Measurements from ENCODE around the gene TCEANC2.
"Not testable (repeated sequence)": the region's sequence is repeated elsewhere in the genome, so short reads cannot be mapped to it uniquely, and the experiment has no call there.

The TCEANC2 gene

DNA sequence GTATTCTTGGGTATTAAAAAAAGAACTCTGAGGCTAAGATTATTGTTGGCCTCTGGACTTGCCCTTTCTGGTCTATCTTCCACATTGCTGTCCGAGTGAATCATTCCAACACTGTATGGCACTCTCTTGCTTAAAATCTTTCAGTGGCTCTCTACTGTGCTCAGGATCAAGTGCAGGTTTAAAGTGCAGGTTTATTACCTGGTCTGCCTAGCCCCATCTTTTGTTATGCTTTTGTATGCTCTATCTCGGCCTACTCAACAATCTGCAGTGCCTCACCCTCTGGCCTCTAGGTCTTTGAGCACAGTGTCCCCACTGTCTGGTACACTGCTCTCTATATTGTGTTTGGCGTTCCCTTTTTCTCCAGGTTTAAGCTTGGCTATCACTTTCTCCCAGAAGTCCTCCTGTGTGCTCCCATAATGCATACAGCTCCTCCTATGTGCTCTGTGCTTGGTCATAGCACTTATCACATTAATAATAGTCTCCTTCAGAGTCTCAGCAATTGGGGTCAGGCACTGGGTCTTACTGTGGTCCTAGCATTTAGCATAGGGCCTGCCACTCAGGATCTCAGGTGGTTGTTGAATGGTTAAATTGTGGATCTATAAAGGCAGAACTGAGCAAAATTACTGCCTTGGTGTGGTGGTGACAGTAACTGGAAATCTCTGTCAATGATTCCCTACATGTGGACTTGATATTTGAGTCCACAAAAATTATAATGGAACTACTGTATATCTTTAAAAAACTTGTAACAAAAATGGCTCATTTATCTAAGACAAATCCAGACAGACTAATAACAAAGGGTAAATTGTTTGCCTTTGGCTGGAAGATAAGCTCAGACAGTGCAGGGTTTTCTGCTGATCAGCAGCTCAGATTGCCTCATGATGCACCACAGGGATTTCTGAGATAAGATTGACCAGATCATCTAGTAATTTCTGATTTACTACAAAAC is 24.8 kb upstream of the TCEANC2 start:
- DNase-seq, result no peak

DNA sequence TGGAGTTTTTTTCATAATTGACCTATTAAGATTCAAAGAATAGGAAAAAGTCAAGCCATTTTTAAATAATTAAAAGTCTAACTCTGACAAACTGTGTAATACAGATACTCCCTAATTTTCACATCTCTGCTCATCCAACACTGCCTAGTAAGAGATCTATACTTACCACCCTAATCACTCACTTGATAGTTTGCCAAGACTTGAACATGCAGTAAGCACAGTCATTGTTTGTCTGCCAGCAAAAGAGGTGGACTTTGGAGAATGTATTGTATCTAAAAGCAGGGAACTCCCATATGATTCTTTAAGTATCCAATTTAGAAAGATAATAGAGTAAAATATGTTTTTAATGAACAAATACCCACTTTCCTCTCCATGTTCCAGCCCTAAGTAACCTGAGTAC is 15.9 kb upstream of the TCEANC2 start:
- no peak for DNase-seq

DNA sequence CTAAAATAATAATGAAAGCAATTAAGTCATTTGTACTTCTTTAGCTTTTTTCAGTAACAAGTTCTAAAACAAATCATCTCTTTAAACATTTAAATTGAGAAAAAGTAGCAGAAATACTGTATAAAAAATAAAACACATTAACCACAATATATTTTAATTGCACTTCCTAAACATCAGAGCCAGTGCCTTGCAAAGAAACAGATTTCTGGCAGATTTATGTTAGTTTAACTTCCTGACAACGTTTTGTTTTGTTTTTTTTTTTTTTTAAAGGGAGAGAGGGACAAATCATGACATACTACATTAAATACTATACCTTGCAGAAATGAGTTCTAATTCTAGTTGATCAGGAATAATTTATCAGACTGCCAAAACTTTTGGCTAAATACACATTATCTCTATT is 11.6 kb upstream of the TCEANC2 start:
- no peak for DNase-seq

DNA sequence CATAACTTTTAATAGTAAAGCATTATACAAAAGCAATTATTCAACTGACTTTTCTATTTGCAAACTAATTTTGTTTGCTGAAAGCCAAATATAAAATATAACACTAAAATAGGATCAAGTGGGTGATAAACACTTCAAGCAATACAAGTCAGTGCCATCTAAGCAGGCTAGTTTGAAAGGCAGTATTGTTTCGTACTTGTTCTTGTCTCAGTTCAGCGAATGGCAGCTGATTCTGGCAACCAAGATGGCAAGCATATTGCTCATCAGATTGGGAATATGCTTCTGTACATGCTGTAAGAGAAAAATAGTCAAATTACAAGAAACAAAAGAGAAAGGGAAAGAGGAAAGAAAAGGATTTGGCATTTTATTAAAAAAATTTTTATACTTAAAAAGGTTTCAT is 7.9 kb upstream of the TCEANC2 start:
- no peak for DNase-seq

DNA sequence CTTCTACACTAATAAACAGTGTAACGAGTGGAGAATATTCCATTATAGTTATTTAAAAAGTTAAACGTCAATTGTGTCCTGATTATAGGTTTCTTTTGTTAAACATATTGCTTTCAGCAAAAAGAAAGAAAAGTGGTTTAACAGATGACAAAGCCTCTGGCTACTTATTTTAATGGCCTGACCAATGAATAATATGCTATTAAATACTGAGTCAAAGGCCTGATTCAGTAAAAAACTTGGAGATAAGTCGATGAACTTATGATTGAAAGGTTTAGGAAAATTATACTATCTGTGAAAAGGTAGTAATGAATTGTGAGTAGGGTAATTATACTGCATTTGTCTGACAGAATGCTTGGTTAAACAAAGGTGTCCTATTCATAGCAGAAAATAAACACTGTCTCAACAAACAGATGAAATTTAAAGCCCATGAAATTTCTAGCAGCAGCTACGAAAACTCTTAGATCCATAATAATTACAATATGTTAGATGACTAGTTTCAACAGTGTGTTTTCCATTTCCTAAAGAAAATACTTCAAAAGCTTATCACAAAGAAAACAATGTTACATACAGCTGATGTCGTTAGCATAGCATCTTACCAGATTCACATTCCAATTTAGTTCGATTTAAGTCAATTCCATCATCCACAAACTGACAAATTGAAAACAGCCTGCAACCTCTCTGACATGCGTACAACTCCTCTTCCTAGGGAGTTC is 6.6 kb upstream of the TCEANC2 start:
- no peak for DNase-seq

DNA sequence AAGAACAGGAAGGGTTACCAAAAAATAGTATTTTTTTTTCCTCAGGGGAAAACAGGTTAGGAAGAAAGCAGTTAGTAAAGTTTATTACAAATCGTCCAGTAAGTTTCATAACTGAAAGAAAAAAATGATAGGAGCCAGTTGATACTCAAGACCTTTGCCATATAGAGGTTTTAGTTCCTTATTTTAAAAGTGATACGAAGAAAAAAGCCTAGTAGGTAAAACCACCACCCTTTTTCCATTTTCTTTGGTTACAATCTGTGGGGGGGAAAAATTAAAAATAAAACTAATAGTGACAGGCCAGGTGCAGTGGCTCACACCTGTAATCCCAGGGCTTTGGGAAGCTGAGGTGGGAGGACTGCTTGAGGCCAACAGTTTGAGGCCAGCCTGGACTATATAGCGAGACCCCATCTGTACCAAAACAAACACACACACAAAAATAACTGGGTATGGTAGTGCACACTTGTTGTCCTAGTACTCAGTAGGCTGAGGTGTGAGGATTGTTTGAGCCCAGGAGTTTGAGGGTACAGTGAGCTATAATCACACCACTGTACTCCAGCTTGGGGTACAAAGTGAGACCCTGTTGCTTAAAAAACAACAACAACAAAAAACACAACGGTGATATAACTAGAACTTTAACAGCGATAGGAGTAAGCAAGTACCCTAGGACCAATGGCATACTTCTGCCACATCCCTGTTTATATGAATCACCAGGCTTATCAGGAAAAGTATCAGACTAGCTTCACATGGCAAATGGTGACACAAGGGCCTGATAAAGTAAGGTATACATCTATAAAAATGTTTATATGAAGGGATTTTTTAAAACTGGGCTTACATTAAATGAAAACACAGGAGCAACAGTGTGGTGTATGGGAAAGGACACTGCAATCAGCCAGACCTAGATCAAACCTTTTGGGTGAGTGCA is 5.8 kb upstream of the TCEANC2 start:
- no peak for DNase-seq

DNA sequence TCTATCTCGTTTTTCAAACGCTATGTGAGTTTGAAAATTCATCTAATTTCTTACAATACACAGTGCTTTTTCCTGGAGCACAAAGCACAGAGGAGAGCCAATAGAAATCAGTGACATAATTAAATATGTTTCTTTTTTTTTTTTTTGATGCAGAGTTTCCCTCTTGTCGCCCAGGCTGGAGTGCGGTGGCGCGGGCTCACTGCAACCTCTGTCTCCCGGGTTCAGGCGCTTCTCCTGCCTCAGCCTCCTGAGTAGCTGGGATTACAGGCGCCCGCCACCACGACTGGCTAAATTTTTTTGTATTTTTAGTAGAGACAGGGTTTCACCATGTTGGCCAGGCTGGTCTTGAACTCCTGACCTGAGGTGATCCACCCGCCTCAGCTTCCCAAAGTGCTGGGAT is 3.0 kb upstream of the TCEANC2 start:
- not testable (repeated sequence) for DNase-seq

DNA sequence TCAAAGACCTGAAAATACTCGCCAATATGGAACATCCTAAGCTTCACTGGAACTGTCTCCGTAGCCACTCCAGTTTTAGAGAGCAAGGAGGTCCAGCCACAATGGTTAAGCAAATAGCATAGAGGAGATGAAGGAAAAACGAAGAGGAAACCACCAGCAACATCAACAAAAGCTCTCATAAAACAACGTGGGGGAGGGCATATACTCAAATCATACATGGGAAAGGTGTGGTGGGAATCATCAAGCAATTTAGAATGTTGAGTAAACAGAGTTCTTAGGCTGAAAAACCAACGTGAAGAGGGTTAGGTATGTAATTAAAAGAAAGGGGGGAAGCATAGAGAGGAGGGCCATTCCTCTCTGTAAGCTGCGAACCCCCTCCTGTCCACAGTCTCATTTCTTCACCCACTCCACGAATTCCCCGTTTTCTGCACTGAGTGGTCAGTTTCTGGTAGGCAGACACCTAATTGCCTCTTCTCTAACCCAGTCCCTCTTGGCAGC is 1.4 kb upstream of the TCEANC2 start:
- peak in 1 of 2 experiments; percentile 2 for DNase-seq

DNA sequence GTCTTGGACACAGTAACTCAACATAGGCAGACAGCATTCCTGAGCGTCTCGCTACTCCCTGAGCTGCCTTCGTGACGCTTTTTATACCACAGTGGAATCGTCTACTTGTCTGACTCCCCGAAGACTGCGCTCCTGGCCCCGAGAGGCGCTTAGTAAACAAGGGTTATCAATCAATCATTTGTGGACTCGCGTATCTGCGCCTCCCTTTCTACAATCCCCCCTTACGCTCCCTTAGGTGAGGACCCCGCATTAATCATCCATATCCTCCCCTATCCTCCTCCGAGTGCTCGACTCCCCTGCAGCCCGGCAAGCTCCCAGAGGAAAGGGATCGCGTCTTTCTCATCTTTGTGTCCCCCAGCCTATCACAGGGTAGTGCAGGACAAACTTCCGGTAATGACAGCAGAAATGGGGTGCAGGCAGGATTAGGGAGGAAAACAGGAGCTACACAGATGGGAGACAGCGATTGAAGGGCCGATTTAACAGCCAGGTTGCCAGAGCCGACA is 926 bp upstream of the TCEANC2 start:
- peak; percentile 3 to 49 for DNase-seq

DNA sequence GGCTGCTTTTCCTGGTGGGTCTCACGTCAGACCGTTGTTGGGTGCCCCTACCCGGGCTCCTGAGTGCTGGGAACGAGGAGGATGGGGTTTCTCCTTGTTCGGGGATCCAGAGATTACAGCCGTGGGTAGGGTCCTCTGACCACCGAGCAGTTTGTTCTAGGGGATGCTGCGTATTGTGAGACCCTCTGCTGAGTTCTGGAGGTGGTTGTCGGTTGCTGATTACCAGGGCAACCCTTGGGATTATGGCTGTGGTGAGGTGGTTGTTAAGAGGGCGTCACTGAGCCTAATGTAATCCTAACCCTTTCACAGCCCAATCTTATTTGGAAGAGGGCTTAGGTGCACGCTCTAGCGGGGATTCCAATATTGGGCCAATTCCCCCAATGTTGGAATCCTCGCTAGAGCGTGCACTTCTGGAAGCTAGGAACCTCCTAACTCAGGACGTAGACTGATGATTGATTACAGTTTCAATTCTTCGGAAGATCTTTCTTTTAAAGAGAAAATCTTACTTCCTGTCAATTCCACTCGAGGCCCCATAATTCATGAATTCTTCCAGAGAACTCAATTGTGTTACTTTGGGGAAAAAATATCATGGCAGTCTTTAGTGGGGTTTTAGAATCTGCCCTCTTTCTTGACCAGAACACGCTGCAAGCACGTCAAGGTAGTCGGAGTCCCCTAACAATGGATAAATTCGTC is 483 bp downstream of the TCEANC2 start:
- DNase-seq, result peak; percentile 41 to 65

DNA sequence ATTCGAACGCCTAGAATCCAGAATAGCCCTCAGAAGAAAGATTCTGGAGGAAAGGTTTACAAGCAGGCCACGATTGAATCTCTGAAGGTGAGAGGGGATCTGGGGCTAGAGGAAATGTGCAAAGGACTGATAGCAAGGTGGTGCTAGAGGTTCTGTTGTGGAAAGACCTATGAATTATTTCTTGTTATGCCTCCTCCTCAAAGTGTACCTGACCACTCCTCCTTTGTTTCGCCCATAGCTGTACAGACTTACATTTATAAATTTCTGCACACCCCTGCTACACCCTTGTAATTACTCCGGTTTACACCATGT is 986 bp downstream of the TCEANC2 start:
- DNase-seq, result peak in 1 of 2 experiments; percentile 13

DNA sequence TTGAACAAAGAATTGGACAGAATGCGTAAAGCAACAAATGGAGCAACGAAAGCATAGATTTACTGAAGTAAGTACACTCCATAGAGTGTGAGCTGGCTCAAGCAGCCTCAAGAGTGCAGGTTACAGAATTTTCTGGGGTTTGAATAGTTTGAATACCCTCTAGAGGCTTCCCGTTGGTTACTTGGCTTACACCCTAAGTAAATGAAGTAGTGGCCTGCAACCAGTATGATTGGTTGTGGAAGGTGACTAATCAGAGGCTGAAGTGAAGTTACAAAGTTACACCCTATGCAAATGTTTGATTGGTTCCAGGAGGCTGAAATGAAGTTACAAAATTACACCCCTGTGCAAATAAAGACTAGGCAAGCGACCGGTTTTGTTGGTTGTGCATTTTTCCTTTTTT is 10.9 kb downstream of the TCEANC2 start:
- no peak for DNase-seq

DNA sequence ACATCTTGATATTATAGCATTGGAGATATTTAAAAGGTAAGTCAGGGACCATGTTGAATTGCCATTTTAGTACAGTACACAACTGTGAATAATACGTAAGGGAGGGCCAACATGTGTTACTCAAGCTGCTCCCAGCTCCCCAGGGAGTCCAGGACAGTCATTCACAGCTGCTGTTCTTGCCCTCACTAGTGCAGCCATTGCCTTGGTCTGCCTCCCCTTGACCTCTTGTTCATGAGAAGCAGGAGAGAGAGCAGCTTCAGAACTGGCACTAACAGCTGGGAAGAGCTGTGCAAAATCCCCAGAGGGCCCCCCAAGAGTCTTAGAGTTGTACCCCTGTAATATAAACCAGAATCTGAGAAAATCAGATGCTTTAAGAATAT is 16.4 kb downstream of the TCEANC2 start:
- DNase-seq, result peak; percentile 98 to 99

DNA sequence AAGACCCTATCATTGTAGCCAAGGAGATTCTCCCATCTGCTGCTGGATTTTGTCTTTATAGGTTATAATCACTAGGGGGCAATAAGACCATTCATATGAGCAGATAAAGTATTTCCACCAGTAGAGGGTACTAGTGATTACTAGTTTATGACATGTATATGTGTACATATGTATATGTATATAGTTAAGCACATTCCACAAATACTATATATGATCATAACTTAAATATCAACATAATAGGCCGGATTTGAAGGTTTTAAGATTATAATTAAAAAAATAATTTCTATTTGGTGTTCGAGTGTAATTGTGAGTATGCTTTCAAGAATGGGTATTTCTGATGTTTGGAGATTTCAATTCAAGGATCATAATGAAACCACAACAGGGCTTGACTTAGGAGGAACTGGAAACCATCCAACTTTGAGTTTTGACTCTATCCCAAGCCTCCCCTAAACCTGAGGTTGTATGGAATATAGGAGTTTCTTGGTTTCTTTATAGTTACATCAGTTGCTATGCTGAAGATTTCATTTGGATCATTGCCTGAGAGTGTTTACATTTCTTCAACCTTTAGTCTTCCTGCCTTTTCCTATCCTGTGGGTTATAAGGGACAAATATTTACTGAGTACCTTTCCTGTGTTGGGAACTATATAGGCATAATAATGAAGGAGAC is 16.9 kb downstream of the TCEANC2 start:
- DNase-seq, result peak in 1 of 2 experiments; percentile 45

DNA sequence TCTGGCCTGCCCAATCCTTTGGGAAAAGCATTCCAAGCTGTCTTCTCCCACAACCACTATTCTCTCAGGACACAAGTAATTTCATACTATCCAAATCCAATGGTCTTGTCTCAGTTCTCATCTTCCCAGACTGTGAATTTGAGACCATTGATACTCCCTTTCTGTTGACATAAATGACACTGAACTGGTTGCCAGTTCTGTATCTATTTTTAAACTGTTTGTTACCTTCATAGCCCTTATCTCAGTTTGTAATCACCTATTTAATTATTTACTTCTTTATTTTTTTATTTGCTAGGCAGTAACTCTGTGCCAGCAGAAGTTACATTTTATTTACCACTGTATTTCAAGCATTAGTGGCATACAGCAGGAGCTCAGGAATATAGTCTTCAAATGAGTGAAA is 24.0 kb downstream of the TCEANC2 start:
- DNase-seq, result no peak

DNA sequence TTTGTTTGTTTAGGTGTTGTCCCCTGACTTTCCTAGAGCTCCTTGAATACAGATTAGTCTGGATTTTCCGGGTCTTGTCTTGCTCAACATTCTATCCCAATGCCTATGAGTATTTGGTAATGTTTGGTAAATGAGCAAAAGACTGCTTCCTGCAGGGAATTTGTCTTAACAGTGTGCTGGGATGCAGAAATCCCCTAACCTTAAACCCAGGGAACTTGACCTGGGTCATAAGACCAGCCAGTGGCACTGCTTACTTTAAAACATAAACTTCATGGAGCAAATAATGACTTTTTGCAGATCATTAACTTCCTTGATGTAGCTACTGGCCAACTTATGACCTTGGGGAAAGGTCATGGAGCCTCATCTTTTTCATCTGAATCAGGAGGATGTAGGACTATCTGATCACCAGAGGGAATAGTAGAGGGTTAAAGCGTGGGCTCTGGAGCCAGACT is 27.2 kb downstream of the TCEANC2 start:
- no peak for DNase-seq

DNA sequence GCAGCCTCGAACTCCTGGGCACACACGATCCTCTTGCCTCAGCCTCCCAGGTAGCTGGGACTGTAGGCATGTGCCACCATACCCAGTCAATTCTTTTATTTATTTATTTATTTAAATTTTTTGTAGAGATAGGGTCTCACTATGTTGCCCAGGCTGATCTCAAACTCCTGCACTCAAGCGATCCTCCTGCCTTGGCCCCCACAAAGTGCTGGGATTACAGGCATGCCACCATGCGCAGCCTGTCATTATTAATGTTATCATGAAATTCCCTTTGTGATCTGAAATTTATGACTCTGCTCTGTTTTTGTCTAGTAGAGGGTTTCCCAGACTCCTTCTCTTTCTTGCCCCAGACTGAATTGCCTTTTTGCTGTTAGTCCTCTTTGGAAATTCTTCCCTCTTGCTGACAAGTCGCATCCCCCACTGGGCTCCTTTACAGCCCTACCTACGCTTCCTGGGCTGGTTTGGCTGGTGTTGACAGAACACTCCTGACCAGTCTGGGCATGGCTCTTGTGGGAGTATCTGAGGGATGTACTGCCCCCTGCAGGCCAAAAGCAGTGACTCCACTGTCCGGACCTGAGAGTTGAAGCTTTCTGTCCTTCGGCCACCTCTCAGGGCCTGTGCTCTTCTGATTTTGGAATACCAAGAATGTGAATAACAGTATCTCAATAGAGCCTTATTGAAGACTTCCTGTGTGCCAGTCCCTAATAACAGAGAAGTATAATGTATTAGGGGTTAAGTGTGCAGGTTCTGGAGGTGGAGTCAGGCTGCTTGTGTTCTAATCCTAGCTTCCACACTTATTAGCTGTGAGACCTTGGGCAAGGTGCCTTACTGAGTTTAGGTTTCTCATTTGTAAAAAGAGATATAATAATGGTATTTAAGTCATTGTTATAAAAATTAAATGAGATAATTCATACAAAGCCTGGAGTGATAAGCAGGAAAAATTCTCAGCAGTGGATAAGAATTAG is 28.2 kb downstream of the TCEANC2 start:
- DNase-seq, result peak; percentile 9 to 47

DNA sequence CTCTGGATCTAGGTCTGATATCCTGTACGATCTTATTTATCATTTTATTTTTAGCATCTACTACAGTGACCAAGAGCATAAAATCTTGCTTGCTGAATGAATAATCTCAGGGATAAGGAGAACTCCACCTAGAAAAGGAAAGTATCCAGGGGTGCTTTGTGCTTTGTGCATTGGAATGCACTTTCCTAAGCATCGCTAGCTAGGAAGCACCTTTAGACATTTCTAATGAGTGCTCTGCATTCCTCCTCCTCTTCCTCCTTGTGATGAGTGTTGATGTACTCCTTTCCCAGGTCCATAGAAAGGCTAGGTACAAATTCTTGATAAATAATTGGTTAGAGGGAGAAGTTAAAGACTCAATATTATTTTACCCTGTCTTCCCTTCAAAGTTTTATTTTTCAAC is 31.4 kb downstream of the TCEANC2 start:
- DNase-seq, result no peak

DNA sequence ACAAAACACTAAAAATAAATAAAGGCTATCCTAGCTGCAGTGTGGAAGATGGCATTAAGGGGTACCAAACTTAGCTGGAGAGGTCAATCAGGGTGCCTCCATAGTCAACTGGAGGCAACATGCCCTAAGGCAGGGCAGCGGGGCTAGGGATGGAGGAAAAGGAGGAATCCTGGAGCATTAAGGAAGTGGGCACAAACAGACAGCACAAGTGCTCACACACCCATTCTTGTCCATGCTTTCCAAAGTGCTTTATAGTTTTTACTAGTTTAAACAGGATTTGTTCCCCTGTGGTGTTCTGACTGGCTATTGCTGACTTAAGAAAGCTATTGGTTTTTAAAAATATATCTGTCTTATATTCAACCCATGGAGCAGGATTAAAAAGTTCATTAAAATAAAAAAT is 33.3 kb downstream of the TCEANC2 start:
- DNase-seq, result no peak

DNA sequence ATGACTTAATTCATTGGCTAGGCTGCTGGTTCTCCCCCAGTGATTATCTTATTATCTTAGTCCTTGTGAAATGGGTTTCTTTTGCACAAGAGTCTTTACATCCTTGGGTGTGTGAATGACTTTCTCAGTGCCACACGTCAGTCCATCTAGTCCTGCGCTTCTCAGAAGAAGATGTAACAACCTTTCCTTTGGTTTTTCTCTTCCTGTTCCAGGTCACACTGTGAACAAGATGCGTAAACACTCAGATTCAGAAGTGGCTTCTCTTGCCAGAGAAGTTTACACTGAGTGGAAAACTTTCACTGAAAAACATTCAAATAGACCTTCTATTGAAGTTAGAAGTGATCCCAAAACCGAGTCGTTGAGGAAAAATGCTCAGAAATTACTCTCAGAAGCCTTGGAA is 35.0 kb downstream of the TCEANC2 start:
- DNase-seq, result no peak
